Heart left ventricle (tissue), 13 donors: ENCODE measurements around the gene ALX3.

ENCODE experiments used
- CTCF ChIP-seq, 12 donors: fragments of 200-600 bp; sonication (generic) in 4 of 12; IDR thresholded peaks; one replicate each; pipeline versions ENCODE4 v1.5.0 to v1.8.0; 2018 to 2022; ENCODE audit warnings: antibody characterized with exemption in 12 of 12, mild to moderate bottlenecking in 5 of 12
- POLR2A ChIP-seq, 2 donors: fragments of 450-650 bp; IDR thresholded peaks; one replicate each; pipeline ENCODE4 v1.6.1; 2017; ENCODE audit warnings: antibody characterized with exemption in 2 of 2, mild to moderate bottlenecking in 2 of 2, moderate library complexity in 2 of 2
- donor health status: ischemic (EF 13 %, LVEDD 7.1; RV severe dilation, severe dysfunction).
- donor health status: DM: no; HTN: yes; CAD: no.
- donor health status: DM: no; HTN: no; CAD: no.
- donor health status: ischemic (EF 25% LVEDD 6.9; RV normal size, moderate dysfunction).
- donor health status: ischemic (EF 25% LVEDD 5.7; RV mildly dilated, moderate dysfunction).
- donor health status: ischemic (EF 35%, LVEDD 5.7; RV mildly dilated, moderate dysfunction).
- donor health status: nonischemic (EF 11% LVEDD 7.7; RV severe dilation, severe dysfunction).
- donor health status: DM: yes; HTN: yes; CAD: no.
- donor health status: PGD.
- donor health status: ischemic (EF 29% LVEDD 5.4; RV normal size, mild dysfunction).
- donor health status: nonischemic (EF 23%, LVEDD 6.1; RV moderate dilation, normal function).

DNA sequence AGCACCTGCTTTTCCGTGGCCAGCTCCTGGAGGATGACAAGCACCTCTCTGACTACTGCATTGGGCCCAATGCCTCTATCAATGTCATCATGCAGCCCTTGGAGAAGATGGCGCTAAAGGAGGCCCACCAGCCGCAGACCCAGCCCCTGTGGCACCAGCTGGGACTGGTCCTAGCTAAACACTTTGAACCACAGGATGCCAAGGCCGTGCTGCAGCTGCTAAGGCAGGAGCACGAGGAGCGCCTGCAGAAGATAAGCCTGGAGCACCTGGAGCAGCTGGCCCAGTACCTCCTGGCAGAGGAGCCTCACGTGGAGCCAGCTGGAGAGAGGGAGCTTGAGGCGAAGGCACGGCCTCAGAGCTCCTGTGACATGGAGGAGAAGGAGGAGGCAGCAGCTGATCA lies 42.2 kb upstream of the ALX3 start:
- TF ChIP-seq POLR2A (IDR thresholded peaks at IDR 0.05) = no peak
- TF ChIP-seq CTCF (IDR thresholded peaks at IDR 0.05) = no peak
